H9 (cell line): ENCODE measurements around the gene PRUNE2. TPM values are rescaled to one million over a fixed set of nuclear protein-coding genes. Genes with fewer than 3 reads are reported as not detected.

Experiments used
- DNase-seq: peaks from one replicate; pipeline ENCODE4 v3.0.0-alpha.2; 2017
- H2AFZ ChIP-seq: one replicate; pipeline ENCODE4 v1.6.1; 2013; ENCODE audit warnings: mild to moderate bottlenecking, low read length, control low read depth, moderate library complexity
- H2AK5ac ChIP-seq: 2 replicates; pipeline ENCODE4 v1.6.1; 2013; ENCODE audit warnings: low read length, control low read depth, mixed read lengths; ENCODE audit not compliant: insufficient read length
- H2BK120ac ChIP-seq: one replicate; pipeline ENCODE4 v1.6.1; 2013; ENCODE audit warnings: low read depth, mild to moderate bottlenecking, low read length, control low read depth, inconsistent platforms; ENCODE audit not compliant: poor library complexity, severe bottlenecking
- H2BK12ac ChIP-seq: 2 replicates; pipeline ENCODE4 v1.6.1; 2013; ENCODE audit warnings: low read length, control low read depth, mixed read lengths, low read depth; ENCODE audit not compliant: insufficient read length
- H2BK15ac ChIP-seq: 2 replicates; pipeline ENCODE4 v1.6.1; 2013; ENCODE audit warnings: low read depth, low read length, control low read depth
- H2BK20ac ChIP-seq: one replicate; pipeline ENCODE4 v1.6.1; 2013; ENCODE audit warnings: low read depth, mild to moderate bottlenecking, low read length, control low read depth, inconsistent platforms; ENCODE audit not compliant: poor library complexity, severe bottlenecking
- H2BK5ac ChIP-seq: 2 replicates; pipeline ENCODE4 v1.6.1; 2013; ENCODE audit warnings: low read length, control low read depth, mixed read lengths; ENCODE audit not compliant: insufficient read length
- H3K14ac ChIP-seq: 2 replicates; pipeline ENCODE4 v1.6.1; 2013; ENCODE audit warnings: low read length, control low read depth; ENCODE audit not compliant: insufficient read depth
- H3K18ac ChIP-seq: 2 replicates; pipeline ENCODE4 v1.6.1; 2013; ENCODE audit warnings: low read depth, mild to moderate bottlenecking, mixed read lengths, low read length, control low read depth; ENCODE audit not compliant: insufficient read length
- H3K23ac ChIP-seq: 2 replicates; pipeline ENCODE4 v1.6.1; 2013; ENCODE audit warnings: low read length, control low read depth, mixed read lengths, low read depth; ENCODE audit not compliant: insufficient read length
- H3K23me2 ChIP-seq: 2 replicates; pipeline ENCODE4 v1.6.1; 2013; ENCODE audit warnings: low read depth, mild to moderate bottlenecking, mixed read lengths, low read length, control low read depth; ENCODE audit not compliant: insufficient read length, poor library complexity, severe bottlenecking
- H3K27ac ChIP-seq: 2 replicates; pipeline ENCODE4 v1.5.1; 2013; ENCODE audit warnings: low read length, control low read depth, mixed read lengths, low read depth; ENCODE audit not compliant: insufficient read length
- H3K27me3 ChIP-seq: 2 replicates; pipeline ENCODE4 v1.6.1; 2013; ENCODE audit warnings: low read length, control low read depth, inconsistent platforms; ENCODE audit not compliant: insufficient read depth
- H3K4ac ChIP-seq: 2 replicates; pipeline ENCODE4 v1.6.1; 2013; ENCODE audit warnings: low read depth, mild to moderate bottlenecking, control low read depth, inconsistent platforms, low read length, moderate library complexity
- H3K4me1 ChIP-seq: 2 replicates; pipeline ENCODE4 v1.6.1; 2013; ENCODE audit warnings: low read length, control low read depth, inconsistent platforms; ENCODE audit not compliant: insufficient read depth
- H3K4me2 ChIP-seq: 2 replicates; pipeline ENCODE4 v1.6.1; 2013; ENCODE audit warnings: low read length, control low read depth, mixed read lengths; ENCODE audit not compliant: insufficient read length, insufficient read depth
- H3K56ac ChIP-seq: 2 replicates; pipeline ENCODE4 v1.6.1; 2013; ENCODE audit warnings: low read depth, mild to moderate bottlenecking, mixed read lengths, low read length, control low read depth; ENCODE audit not compliant: insufficient read length
- H3K79me1 ChIP-seq: 2 replicates; pipeline ENCODE4 v1.6.1; 2013; ENCODE audit warnings: low read depth, mild to moderate bottlenecking, moderate library complexity, low read length, control low read depth, inconsistent platforms; ENCODE audit not compliant: insufficient read depth, poor library complexity, severe bottlenecking
- H3K79me2 ChIP-seq: 2 replicates; pipeline ENCODE4 v1.6.1; 2013; ENCODE audit warnings: low read length, control low read depth, inconsistent platforms; ENCODE audit not compliant: insufficient read depth
- H3K9ac ChIP-seq: 2 replicates; pipeline ENCODE4 v1.6.1; 2013; ENCODE audit warnings: low read length, control low read depth, mixed read lengths; ENCODE audit not compliant: insufficient read length; ENCODE audit errors: extremely low read depth
- H3K9me3 ChIP-seq: one replicate; pipeline ENCODE4 v1.6.1; 2013; ENCODE audit warnings: low read depth, low read length, inconsistent platforms; ENCODE audit not compliant: control insufficient read depth
- H3T11ph ChIP-seq: one replicate; pipeline ENCODE4 v1.6.1; 2013; ENCODE audit warnings: mild to moderate bottlenecking, low read length, control low read depth, inconsistent platforms
- H4K20me1 ChIP-seq: one replicate; pipeline ENCODE4 v1.6.1; 2013; ENCODE audit not compliant: control insufficient read depth, insufficient read length, insufficient read depth
- H4K5ac ChIP-seq: 2 replicates; pipeline ENCODE4 v1.6.1; 2013; ENCODE audit warnings: low read depth, mild to moderate bottlenecking, mixed read lengths, low read length, control low read depth; ENCODE audit not compliant: insufficient read length
- H4K8ac ChIP-seq: replicated peaks from 2 replicates; pipeline ENCODE4 v1.6.1; 2013; ENCODE audit warnings: low read length, control low read depth, mixed read lengths, low read depth; ENCODE audit not compliant: insufficient read length
- H4K91ac ChIP-seq: 2 replicates; pipeline ENCODE4 v1.6.1; 2013; ENCODE audit warnings: low read depth, mild to moderate bottlenecking, moderate library complexity, mixed read lengths, low read length, control low read depth; ENCODE audit not compliant: insufficient read length
- H3K27ac Mint-ChIP-seq, 3 experiments: 2 replicates in 2 of 3; 3 replicates in 1 of 3; pipeline ENCODE4 v1.8.0; 2020 to 2021; ENCODE audit warnings: mixed read lengths in 3 of 3, mild to moderate bottlenecking in 1 of 3, moderate library complexity in 1 of 3
- H3K27me3 Mint-ChIP-seq: 2 replicates; pipeline ENCODE4 v1.8.0; 2021; ENCODE audit warnings: low read depth, mild to moderate bottlenecking, moderate library complexity, mixed read lengths
- H3K36me3 Mint-ChIP-seq, 3 experiments: 2 replicates in 2 of 3; 3 replicates in 1 of 3; pipeline ENCODE4 v1.8.0; 2020 to 2021; ENCODE audit warnings: low read depth in 3 of 3, mixed read lengths in 3 of 3; ENCODE audit not compliant: insufficient read depth in 1 of 3
- H3K4me1 Mint-ChIP-seq, 2 experiments: 2 replicates each; pipeline ENCODE4 v1.8.0; 2020; ENCODE audit warnings: mixed read lengths in 2 of 2
- H3K4me3 Mint-ChIP-seq, 2 experiments: 2 replicates in 1 of 2; 3 replicates in 1 of 2; pipeline ENCODE4 v1.8.0; 2020 to 2021; ENCODE audit warnings: mild to moderate bottlenecking in 2 of 2, mixed read lengths in 2 of 2, moderate library complexity in 1 of 2
- H3K9me3 Mint-ChIP-seq, 2 experiments: 2 replicates in 1 of 2; 3 replicates in 1 of 2; pipeline ENCODE4 v1.8.0; 2020; ENCODE audit warnings: mild to moderate bottlenecking in 2 of 2, mixed read lengths in 2 of 2, moderate library complexity in 1 of 2
- WGBS: extraction: QIAGEN DNeasy Blood & Tissue Kit; methylation state at CpG from one replicate; pipeline ENCODE4 v1.1.7; 2013; ENCODE audit warnings: missing lambda C conversion rate, low lambda C conversion rate, mixed read lengths; ENCODE audit not compliant: insufficient read length; ENCODE audit errors: extremely low coverage; 5-methylcytosine and 5-hydroxymethylcytosine counted together
- total RNA-seq: library from RNA; stranded (reverse); gene quantifications from 2 replicates; pipeline ENCODE4 v1.2.1, GENCODE V29; 2021
- TF ChIP-seq, protein P1 (sequence below): fragments of 200-600 bp; sonication (generic); conservative IDR thresholded peaks from 3 replicates; pipeline ENCODE4 v1.8.0; 2021; ENCODE audit warnings: antibody characterized with exemption, mild to moderate bottlenecking

Gene PRUNE2
- total RNA-seq, 1 experiment from 2014 or later = 12.1 TPM

DNA sequence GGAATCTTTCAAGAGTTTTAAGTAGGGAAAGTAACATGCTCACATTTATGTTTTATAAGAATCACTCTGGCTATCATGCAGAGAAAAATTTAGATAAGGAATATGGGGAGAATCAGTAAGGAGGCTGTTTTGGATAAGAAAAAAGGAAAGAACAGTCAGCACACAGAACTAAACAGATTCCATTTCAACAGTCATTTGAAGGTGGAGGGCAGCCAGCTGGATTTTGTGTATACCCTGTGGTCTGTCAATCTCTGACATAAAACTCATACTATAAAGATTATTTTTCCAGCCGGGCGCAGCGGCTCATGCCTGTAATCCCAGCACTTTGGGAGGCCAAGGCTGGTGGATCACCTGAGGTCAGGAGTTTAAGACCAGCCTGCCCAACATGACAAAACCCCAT lies 77.5 kb downstream of the PRUNE2 start:
- Histone ChIP-seq H3K27ac (no peak overlapping the region), H3K79me1 (no peaks in the 10 kb centered on the region), H3K9ac (no peak overlapping the region), H4K5ac (no peak overlapping the region), H2BK5ac (no peak overlapping the region), H3K4me1 (no peaks in the 10 kb centered on the region), H3K79me2 (no peaks in the 10 kb centered on the region), H3K4me2 (no peak overlapping the region), H2BK120ac (no peak overlapping the region), H3K14ac (no peak overlapping the region), H3T11ph (no peak overlapping the region), H3K23me2 (no peaks in the 10 kb centered on the region), H3K9me3 (no peaks in the 10 kb centered on the region), H4K20me1 (no peaks in the 10 kb centered on the region), H3K23ac (no peak overlapping the region), H3K4ac (no peak overlapping the region), H2AFZ (no peak overlapping the region), H2BK20ac (no peak overlapping the region), H3K56ac (no peak overlapping the region), H3K18ac (no peak overlapping the region), H4K91ac (no peak overlapping the region), H4K8ac (no peak overlapping the region), H3K27me3 (no peaks in the 10 kb centered on the region), H2AK5ac (no peak overlapping the region), H2BK15ac (no peak overlapping the region), H2BK12ac (no peak overlapping the region)
- TF ChIP-seq, protein P1, sequence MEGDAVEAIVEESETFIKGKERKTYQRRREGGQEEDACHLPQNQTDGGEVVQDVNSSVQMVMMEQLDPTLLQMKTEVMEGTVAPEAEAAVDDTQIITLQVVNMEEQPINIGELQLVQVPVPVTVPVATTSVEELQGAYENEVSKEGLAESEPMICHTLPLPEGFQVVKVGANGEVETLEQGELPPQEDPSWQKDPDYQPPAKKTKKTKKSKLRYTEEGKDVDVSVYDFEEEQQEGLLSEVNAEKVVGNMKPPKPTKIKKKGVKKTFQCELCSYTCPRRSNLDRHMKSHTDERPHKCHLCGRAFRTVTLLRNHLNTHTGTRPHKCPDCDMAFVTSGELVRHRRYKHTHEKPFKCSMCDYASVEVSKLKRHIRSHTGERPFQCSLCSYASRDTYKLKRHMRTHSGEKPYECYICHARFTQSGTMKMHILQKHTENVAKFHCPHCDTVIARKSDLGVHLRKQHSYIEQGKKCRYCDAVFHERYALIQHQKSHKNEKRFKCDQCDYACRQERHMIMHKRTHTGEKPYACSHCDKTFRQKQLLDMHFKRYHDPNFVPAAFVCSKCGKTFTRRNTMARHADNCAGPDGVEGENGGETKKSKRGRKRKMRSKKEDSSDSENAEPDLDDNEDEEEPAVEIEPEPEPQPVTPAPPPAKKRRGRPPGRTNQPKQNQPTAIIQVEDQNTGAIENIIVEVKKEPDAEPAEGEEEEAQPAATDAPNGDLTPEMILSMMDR = no peak
- Mint-ChIP-seq H3K27ac (no peak overlapping the region), H3K4me1 (peaks cover 13 to 19% of the 10 kb centered on the region in 2 experiments), H3K9me3 (peaks cover 8 to 10% of the 10 kb centered on the region in 2 experiments), H3K36me3 (peaks cover 2 to 10% (median 9%) of the 10 kb centered on the region in 3 experiments; a peak in 5 of 7 replicates), H3K27me3 (no peaks in the 10 kb centered on the region; the same call in 1 of the 2 replicates), H3K4me3 (no peak overlapping the region)
- no peak for DNase-seq
- WGBS = no CpG with 5 or more reads among the region's 3 CpGs
